Ishikawa (cell line): ENCODE results near the gene ARHGEF4.

Experiments used
- EP300 ChIP-seq: IDR thresholded peaks from 2 replicates; pipeline ENCODE4 v1.6.1; 2012; ENCODE audit warnings: borderline replicate concordance
- REST ChIP-seq: IDR thresholded peaks from 2 replicates; pipeline ENCODE4 v1.6.1; 2012; ENCODE audit warnings: low read depth, mild to moderate bottlenecking
- TEAD4 ChIP-seq: IDR thresholded peaks from 2 replicates; pipeline ENCODE4 v1.6.1; 2012

DNA sequence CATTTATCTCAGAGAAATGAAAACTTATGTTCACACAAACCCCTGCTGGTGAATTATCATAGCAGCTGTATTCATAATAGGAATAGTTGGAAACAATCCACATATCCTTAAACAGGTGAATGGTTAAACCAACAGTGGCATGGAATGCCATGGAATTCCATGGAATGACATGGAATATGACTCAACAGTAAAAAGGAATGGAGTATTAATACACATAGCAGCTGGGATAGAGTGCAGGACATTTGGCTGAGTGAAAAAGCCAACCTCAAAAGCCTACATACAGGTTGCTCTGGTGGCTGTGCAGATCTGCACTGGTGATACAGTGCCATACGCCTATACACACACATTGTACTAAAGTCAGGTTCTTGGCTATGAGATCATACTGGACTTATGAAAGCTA lies 187.0 kb downstream of the ARHGEF4 start:
- TF ChIP-seq REST: no peak
- TF ChIP-seq TEAD4: no peak
- no peak for TF ChIP-seq EP300
